GM19438 (cell line): ENCODE measurements around the gene FLAD1.
"Not testable (repeated sequence)": the region's sequence is repeated elsewhere in the genome, so short reads cannot be mapped to it uniquely, and the experiment has no call there.

Experiments
- ATAC-seq: cut with Tn5 transposase; IDR thresholded peaks from one replicate; pipeline ENCODE4 v1.9.1; 2021; ENCODE audit warnings: low read depth; ENCODE audit not compliant: unreplicated experiment

Gene FLAD1

DNA sequence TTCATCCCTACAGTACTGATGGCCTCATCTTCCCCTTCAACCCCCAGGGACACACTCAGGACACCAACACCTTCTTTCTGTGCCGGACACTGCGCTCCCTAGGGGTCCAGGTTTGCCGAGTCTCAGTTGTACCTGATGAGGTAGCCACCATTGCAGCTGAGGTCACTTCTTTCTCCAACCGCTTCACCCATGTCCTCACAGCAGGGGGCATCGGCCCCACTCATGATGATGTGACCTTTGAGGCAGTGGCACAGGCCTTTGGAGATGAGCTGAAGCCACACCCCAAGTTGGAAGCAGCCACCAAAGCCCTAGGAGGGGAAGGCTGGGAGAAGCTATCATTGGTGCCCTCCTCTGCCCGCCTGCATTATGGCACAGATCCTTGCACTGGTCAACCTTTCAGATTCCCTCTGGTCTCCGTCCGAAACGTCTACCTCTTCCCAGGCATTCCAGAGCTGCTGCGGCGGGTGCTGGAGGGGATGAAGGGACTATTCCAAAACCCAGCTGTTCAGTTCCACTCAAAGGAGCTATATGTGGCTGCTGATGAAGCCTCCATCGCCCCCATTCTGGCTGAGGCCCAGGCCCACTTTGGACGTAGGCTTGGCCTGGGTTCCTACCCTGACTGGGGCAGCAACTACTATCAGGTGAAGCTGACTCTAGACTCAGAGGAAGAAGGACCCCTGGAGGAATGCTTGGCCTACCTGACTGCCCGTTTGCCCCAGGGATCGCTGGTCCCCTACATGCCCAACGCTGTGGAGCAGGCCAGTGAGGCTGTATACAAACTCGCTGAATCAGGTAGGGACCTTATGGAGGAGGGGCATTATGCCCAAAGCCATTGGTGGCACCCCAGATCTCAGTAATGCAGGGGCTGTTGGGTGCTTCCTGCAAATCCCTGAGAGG is 5.2 kb downstream of the FLAD1 start:
- ATAC-seq, result no peak

GRCh38 chr1:154989195-154989860 is 6.2 kb downstream of the FLAD1 start:
- ATAC-seq, result no peak

DNA sequence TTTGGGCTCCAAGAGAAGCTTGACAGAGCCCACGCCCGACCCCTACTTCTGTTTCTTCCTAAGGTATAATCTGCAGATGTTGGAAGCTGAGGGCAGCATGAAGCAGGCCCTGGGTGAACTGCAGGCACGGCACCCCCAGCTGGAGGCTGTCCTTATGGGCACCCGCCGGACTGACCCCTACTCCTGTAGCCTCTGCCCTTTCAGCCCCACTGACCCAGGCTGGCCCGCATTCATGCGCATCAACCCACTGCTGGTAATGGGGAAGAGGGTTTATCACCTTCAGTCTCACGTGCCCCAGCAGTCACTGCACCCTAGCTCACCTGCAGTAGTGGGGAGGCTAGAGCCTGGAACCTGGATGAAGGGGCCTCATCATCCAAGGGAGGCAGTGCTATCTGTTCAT is 7.1 kb downstream of the FLAD1 start:
- no peak for ATAC-seq

- ATAC-seq, result no peak
Measured at GRCh38 chr1:154992721-154993571, 9.8 kb downstream of the FLAD1 start.

DNA sequence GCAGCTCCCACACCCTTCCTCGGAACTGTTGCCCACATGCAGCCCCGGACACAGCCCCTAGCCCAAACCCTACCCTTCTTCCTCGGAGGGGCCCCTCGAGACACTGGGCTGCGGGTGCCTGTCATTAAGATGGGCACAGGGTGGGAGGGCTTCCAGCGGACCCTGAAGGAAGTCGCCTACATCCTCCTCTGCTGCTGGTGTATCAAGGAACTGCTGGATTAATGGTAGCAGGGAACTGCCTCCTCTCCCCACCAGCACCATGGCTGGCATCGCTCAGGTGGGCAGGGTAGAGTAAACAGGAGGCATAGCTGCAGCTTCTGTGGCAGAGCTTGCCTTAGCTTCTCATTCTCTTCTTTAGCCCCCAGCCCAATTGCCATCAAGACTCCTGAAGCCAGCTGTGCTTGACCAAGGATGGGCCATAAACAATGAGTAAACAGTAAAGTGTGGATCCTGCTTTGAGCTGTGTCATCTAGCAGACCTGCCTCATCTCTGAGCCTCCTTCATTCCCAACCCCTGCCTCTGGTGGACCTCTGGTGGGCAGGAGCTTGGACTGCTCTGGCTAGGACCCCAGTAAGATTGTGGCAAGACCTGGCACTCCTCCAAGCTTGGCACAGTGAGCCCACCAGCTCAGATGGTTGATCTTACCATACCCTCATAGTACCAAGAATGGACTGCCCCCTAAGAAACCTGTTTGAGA is 10.6 kb downstream of the FLAD1 start, which contains the start of gene LENEP:
Gene LENEP, plus strand, starts transcription at position 15 of the 697 bp plus-strand sequence. Its CDS starts 22 bp downstream, at position 37.
- no peak for ATAC-seq

- ATAC-seq, result no peak
Measured at GRCh38 chr1:154994269-154994587, 11.1 kb downstream of the FLAD1 start.

GRCh38 chr1:154994591-154994990 is 11.4 kb downstream of the FLAD1 start:
- no peak for ATAC-seq

DNA sequence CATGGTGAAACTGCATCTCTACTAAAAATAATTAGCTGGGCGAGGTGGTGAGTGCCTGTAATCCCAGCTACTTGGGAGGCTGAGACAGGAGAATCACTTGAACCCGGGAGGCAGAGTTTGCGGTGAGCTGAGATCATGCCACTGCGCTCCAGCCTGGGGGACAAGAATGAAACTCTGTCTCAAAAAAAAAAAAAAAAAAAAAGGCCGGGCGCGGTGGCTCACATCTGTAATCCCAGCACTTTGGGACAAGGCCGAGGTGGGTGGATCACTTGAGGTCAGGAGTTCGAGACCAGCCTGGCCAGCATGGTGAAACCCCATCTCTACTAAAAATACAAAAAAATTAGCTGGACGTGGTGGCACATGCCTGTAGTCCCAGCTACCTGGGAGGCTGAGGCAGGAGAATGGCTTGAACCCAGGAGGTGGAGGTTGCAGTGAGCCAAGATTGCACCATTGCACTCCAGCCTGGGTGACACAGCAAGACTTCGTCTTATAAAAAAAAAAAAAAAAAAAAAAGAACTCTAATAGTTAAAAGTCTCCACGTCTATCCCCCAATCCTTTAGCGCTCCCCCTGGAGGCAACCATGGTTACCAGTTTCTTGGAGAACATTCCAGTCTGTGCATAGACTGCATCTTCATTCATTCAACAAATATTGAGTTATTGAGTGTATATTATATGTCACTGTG is 12.3 kb downstream of the FLAD1 start:
- ATAC-seq, result not testable (repeated sequence)

DNA sequence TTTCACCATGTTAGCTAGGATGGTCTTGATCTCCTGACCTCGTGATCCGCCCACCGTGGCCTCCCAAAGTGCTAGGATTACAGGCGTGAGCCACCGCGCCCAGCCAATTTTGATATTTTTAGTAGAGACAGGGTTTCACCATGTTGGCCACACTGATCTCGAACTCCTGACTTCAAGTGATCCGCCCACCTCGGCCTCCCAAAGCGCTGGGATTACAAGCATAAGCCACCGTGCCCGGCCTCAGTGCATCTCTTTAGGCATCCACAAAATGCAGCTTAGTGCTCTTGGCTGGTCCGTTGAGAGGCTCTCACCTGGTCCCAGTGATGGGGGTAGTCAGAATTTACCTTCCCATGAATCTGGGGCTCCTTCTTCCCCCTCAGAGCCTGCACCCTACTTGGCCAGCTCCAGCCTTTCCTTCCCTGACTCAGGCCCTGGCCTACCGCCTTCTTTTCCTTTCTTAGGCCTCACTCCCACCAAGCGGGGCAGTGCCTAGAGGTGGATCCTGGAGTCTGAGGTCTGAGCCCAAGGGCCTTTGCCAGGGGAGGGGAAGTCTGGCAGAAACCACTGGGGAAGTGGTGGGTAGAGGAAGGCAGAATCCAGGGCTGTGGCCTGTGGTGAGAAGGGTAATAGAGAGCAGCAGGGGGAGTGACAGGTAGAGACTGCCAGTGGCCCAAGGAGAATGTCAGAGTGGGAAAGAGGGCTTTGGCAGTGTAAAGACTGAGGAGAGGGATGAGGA is 14.0 kb downstream of the FLAD1 start:
- ATAC-seq, result no peak

- no peak for ATAC-seq
Measured at GRCh38 chr1:154998201-154998780, 15.1 kb downstream of the FLAD1 start.

- ATAC-seq, result no peak
Measured at GRCh38 chr1:154998818-154999570, 15.8 kb downstream of the FLAD1 start.

DNA sequence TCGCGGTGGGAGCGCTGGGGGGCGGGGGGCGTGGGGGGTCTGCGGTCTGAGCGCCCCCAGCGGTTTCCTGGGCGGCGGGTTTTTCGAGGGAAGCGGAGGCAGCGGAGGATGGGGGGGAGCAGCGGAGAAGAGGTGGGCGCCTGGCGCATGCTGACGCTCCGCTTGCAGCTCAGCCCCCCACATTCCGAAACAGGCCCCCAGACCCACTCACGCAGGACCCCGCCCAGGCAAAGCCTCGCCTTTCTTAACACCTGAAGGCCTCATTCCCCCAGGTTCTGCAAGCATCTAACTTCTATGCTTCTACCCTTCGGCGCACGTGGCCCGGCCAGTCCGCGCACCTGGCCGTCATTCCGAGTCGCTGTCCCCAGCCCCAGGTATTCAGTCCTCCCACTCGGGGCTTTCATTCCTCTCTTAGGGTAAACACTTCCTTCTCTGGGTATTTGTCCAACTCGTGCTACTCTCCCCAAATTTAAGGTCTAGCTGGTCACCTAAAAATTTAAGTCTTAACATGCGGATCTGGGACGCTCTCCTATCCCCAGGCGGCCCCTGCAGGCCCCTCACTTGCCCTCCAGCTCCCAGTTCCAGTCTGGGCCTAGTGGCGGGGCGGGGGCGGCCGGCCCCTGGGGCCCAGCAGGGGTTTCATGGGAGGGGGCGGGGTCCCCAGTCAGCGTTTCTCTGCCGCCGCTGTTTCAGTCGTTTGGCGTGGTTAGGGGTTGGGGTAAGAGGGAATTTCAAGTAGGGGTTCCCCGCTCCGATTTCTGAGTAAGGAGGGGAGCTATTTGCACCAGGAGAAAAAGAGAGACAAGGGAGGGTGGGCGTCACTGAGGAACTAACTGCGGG is 16.6 kb downstream of the FLAD1 start:
- ATAC-seq, result no peak

DNA sequence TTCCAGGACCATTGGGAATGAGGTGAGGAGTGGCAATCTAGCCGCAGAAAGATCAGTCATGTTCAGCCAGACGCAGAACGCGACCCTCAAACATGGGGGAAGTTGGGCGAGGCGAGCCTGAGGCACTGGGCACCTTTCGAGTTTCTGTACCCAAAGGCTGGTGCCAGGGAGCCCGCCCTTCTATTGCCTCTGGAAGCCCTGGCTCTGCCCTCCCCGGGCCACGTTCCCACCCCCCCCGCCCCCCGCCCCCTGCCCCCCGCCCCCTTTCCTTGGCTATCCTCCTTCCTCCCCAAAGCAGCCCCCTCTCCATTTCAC is 17.2 kb downstream of the FLAD1 start:
- no peak for ATAC-seq

DNA sequence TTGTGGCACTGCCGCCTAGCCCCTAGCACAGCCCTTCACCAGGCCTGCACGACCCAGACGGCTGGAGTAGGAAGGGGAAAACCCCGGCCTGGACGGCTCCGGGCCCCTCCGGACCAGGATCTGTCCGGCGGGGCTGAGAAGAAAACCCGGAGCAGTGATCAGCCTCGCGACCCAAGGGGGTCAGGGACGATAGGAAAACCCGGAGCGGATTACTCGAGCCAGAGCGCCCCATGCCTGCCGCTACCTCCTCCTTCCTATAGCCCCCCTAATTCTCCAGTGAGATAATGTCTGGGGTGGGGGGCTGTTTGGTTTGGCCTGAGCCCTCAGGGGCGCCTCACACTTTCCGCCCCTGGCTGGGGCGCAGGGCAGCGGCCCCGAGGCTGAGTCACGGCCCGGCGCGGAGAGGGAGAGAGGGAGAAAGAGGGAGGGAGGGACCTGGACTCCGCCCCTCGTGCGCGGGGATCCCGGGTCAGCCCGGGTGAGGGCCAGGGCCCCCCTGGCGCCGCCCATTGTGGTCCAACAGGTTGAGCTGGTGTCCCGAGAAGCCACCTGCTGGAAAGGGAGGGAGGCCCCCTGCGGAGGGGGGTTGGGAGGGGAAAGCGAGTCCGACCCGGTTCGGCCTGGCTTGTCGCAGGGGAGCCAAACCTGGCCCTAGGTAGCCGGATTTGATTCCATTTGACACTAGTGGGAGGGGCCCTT is 17.7 kb downstream of the FLAD1 start:
- ATAC-seq, result no peak

DNA sequence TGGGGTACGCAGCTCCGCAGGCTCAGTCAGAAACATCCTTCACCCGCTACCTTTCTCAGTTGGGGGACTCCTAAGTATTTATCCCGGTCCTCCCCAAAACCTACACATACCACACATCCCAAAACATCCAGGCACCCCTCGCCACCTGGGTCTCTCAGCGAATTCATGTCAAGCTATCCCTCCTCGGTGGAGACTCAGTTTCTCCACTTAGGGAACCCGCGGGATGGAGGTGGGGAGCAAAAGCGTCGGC is 18.2 kb downstream of the FLAD1 start:
- ATAC-seq, result no peak

DNA sequence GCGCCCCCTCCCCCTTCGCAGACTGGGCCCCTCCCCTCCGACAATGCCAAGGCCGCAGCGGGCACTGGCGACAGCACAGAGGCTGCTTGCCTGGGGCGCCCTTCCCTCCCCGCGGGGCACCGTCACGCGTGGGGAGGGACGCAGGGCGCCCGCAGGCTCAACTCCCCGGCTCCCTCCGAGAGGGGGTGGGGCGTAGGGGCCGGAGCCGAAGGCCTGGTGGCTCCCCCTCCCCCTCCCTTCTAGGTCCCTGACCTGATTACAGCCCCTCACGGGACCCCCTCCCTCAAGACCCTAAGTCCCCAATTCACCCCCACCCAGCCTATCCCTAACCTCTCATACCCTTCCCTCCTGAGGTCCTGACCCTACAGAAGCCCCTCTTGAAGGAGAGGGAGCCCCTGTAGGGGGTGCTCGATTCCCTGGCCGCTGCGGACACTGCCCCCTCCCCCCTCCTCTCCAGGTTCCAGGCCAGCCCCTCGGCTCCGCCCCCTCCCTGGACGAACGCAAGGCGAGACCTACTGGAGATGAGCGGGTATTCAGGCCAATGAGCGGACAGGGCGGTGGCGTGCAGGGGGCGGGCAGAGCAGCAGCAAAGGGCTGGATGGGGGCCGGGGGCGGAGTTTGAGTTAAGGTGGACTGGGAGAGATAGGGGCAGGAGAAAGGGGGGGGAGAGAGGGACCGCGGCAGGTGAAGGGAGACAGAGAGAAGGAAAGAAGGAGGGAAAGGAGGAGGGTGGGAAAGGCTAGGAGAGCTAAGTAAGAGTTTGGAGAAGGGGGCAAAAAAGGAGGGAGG is 18.7 kb downstream of the FLAD1 start:
- ATAC-seq, result peak; percentile 31
